ENCODE measurements around the gene PSAPL1.
"Not testable (repeated sequence)": the region's sequence is repeated elsewhere in the genome, so short reads cannot be mapped to it uniquely, and the experiment has no call there.

Gene PSAPL1

GRCh38 chr4:7457201-7458065, 22.7 kb upstream of the PSAPL1 start:
- DNase-seq, result no peak

DNA sequence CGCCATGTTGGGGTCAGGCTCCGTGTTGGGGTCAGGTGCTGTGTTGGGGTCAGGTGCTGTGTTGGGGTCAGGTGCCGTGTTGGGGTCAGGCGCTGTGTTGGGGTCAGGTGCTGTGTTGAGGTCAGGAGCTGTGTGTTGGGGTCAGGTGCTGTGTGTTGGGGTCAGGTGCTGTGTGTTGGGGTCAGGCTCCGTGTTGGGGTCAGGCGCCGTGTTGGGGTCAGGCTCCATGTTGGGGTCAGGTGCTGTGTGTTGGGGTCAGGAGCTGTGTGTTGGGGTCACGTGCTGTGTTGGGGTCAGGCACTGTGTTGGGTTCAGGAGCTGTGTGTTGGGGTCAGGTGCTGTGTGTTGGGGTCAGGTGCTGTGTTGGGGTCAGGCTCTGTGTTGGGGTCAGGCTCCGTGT, 18.1 kb upstream of the PSAPL1 start:
- DNase-seq, result not testable (repeated sequence)

- no peak for DNase-seq
Measured at GRCh38 chr4:7451800-7452199, 17.1 kb upstream of the PSAPL1 start.

DNA sequence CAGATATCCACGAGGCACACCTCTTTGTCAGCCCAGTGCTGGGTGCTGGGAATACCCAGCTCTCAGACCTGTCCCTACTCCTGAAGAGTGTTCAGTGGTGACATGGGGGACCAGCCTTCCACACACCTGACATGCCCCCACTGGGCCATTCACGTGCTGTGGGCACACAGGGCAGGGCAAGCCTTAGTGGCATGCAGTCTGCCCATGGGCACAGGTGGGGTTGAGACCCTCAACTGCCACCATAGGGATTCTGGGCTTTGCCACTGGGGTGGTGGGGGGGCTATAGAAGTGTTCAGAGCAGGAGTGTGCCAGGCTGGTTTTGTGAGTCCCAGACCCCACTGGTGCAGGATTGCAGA, 16.7 kb upstream of the PSAPL1 start:
- no peak for DNase-seq

DNA sequence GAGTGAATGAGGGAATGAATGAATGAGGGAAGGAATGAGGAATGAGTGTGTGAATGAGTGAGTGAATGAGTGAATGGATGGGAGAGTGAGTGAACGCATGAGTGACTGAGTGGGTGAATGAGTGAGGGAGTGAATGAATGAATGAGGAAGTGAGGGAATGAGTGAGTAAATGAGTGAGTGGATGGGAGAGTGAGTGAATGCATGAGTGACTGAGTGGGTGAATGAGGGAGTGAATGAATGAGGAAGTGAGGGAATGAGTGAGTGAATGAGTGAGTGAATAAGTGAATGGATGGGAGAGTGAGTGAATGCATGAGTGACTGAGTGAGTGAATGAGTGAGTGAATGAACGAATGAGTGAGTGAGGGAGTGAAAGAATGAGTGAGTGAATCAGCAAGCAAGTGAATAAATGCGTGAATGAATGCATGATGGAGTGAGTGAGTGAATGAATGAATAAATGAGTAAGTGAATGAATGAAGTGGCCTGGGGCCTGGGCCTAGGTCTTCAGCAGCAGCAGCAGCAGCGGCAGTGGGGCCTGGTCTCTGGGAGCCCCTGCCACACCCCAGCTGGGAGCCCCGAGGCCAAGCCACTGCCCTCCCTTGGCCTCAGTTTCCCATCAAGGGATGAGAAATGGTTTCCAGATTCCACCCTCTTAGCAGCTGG, 16.2 kb upstream of the PSAPL1 start:
- DNase-seq, result no peak

DNA sequence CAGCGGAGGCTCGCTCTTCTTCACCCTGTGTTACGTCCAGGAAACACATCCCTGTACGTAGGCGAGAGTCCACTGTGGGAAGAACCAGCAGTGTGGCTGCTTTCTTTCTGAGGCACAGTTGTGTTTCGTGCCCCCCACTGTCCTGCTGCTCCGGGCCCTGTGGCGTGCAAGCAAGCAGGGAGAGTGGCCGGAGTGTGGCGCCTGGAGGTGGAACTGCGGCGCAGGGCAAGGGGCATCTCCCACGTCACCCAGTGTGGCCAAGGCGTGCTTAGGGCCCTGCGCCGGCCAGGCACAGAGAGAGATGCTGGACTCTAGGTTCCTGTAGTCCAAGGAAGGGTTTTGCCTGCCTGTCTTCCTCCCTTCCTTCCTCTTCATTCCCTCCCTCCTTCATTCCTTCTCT, 13.3 kb upstream of the PSAPL1 start:
- no peak for DNase-seq

DNA sequence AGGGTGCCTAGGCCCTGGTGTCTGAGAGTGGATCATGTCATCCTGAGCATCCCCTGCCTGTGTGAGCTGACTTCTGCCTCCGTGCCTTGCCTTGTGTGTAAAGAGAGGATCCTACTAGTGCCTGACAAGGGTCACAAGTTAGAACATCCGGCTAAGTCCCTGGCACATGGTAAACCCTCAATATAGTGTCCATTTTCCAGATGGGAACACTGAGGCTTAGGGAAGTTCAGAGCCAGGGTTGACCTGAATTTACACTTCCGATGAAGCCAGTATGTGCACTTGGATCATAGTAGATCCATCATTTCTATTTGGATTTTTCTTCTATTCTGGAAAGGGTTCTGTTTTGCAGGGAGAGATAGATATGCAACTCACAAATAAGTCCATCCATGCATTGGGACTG, 12.5 kb upstream of the PSAPL1 start:
- no peak for DNase-seq

GRCh38 chr4:7444731-7445130, 10.0 kb upstream of the PSAPL1 start:
- DNase-seq, result no peak

- DNase-seq, result no peak
Measured at GRCh38 chr4:7444314-7444713, 9.6 kb upstream of the PSAPL1 start.

DNA sequence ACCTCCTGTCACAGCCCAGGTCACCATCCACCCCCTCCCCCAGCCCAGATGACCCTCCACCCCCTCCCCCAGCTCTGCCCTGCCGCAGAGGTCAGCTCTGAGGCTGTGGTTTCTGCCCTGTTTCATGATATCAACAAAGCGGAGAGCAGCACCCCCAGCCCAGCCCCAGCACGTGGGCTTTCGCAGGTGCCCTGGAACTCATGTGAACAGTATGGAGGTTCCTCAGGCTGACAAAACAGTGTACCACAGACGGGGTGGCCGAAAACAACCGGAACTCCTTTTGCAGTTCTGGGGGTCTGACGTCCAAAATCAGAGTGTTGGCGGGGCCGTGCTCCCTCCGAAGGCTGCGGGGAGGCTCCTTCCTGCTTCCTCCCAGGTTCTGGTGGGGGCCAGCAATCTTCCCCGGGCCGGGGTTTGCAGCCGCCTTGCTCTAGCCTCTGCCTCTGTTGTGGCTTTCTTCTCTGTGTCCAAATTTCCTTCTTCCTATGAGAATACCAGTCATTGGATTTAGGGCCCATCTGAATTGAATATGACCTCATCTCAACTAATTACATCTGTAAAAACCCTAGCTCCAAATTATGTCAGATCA, 7.9 kb upstream of the PSAPL1 start:
- no peak for DNase-seq

DNA sequence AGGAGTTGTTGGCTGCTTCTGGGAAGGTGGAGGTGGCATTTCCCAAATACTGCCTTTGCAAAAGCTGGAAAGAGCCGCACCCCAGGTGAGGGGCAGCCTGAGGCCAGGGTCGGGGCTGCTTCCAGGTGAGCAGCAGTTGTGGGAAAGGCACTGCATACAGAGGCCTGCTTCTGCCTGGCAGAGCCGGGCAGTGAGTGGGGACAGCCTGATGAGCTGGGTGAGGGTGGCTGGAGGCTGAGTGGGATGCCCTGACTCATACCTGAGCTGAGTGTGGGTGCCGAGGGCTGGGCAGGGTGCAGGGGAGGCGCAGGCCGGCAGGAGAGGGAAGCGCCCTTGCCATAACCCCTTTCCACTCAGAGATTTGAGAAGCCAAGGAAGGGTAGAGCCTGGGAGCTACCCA, 6.5 kb upstream of the PSAPL1 start:
- no peak for DNase-seq

GRCh38 chr4:7439699-7440098, 5.0 kb upstream of the PSAPL1 start:
- no peak for DNase-seq

GRCh38 chr4:7436256-7436655, 1.5 kb upstream of the PSAPL1 start:
- no peak for DNase-seq

DNA sequence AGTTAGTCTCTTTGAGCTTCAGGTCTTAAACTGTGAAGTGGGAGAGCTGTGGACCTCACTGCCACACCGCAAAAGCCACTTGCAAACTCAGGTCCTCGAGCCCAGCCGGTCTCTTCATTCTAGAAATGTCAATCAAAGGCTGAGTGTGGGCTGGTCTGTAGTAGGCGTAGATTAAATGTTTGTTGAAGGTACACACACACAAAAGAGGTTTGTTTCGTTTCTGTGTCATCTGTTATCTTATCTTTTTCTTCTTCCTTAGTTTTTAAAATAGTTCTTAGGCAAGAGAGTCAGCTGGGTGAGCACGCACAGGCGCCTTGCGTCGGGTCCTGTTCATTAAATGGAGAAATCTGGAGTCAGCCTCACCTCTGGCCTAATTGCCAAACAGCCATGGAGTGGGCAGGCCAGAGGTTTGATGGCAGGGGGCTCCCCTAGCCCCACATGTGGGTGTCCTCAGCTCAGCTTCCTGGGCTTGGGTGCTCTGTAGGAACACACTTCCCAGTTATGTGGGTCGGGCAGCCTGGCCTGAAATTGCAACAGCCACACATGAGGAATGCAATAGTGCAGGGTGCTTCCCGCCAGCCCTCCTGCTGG, 836 bp upstream of the PSAPL1 start:
- no peak for DNase-seq

DNA sequence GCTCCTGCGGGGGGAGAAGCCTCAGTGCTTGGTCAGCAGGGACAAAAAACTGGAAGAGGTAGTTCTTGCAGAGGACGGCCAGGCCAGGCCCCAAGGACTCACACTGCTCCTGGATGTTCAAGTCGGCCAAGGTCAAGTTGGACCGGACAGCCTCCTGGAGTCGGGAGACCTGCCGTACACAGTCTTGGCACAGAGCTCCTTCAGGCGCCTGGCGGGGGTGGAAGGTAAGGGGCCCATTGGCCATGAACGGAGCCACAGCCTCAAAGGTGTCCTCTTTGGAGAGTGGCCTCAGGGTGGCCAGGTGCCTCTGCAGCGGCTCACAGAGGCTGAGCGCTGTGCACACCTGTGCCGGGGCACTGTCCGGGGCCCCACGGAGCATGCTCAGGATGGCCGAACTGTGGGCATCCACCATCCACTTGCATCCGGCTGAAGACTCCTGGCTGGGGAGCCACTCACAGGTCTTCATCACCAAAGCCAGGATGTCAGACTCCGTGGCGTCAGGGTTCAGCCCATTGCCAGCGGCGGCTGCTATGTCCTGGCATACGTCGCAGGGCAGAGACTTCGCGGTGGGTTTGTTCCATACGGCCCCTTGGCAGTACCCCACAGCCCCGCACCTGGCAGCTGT, 477 bp downstream of the PSAPL1 start:
- no peak for DNase-seq

GRCh38 chr4:7433376-7434140, 1.2 kb downstream of the PSAPL1 start:
- no peak for DNase-seq

DNA sequence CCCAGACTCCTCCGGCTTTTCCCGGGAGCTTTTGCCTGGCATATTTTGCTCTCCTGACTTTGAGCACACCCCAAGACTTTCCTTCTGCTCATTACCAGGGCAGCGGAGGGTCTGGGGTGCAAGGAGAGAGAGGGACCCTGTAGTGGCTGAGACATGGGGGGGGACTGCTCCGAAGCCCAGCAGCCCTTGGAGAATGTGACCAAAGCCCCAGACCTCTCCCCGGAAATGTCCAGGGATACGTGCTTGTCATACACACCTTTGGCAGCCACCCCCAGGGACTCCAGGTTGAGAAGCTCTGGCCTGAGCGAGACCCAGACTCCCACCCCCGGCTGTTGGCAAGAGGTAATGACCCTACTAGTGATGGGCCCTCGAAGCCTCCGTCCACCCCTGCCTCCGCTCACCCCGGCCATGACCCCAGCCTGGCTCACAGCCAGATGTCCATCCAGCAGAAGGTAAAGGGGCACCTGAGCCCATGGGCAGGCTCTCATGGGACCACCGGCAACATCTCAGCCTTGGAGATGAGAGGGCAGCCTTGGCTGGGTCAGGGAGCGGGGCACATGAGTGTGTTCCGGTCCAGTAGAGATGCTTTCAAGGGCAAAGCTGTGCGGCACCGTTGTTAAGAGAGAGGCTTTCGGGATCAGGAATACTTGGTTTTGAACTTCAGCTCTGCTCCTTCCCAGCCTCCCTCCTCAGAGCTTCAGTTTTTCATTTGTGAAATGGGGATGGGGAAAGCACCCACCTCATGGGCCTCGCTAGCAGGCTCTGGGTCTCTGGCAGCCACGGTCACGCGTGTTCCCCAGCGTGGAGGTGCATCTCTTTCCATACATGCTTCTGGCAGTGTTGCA, 2.0 kb downstream of the PSAPL1 start:
- no peak for DNase-seq

- no peak for DNase-seq
Measured at GRCh38 chr4:7431696-7432530, 2.8 kb downstream of the PSAPL1 start.

GRCh38 chr4:7430965-7431695, 3.6 kb downstream of the PSAPL1 start:
- DNase-seq, result no peak

DNA sequence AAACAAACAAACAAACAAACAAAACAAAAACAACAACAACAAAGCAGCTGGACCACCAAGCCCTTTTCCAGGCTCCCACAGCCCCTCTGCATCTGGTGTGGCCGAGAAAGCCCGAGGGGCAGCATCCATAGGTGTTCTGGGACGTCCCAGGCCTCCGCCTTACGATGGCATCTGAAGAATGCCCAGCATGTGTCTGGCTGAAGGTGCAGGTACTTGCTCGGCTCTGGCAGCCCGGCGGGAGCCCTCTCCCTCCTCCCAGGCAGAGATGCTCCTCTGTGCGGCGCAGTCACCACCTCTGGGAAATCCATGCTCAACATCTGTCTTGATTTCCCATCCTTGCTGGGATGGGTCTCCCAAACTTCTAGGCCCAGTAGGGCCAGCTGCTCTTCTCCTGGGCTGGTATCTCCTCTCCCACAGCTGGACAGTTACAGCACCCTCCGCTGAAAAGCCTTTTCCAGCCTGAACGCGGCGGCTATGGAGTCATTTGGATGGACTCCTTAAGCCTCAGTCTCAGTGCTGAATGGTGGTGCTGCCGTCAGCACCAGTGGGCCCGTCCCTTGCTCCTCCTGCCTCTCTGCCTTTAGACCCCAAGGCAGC, 4.3 kb downstream of the PSAPL1 start:
- DNase-seq, result no peak
